ENCODE measurements around the gene SYCP1. TPM values are rescaled to one million over a fixed set of nuclear protein-coding genes. Genes with fewer than 3 reads are reported as not detected.

SYCP1 gene
- total and polyA plus RNA-seq, 2 donors (not counting 1 experiment from before 2014, with no cell fraction given): not detected

DNA sequence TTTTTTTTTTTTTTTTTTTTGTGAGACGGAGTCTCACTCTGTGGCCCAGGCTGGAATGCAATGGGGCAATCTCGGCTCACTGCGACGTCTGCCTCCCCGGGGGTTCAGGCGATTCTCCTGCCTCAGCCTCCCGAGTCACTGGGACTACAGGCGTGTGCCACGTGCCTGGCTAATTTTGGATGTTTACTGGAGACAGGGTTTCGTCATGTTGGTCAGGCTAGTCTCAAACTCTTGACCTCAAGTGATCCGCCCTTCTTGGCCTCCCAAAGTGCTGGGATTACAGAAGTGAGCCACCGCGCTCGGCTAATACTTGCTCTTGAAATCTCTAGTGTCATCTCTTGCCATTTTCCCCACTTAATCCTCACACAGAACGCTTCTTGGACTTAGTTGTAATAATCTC, 1.1 kb upstream of the SYCP1 start:
- Histone ChIP-seq H3K9me3 (ENCODE audit: control extremely low read depth in 1 of 3, control insufficient read depth in 2 of 3, insufficient read depth in 1 of 3, low read length in 2 of 3) (peaks cover 0 to 9% (median 0%) of the 10 kb centered on the region in 3 donors), H3K79me2 (ENCODE audit: control insufficient read depth, insufficient read depth, low read length) (no peaks in the 10 kb centered on the region), H2AFZ (ENCODE audit: insufficient read depth, low read depth, low read length, poor library complexity, severe bottlenecking) (no peak overlapping the region), H3K36me3 (replicated peaks in 1 of 2; ENCODE audit: control extremely low read depth in 1 of 2, control insufficient read depth in 1 of 2, extremely low read depth in 1 of 2, insufficient read depth in 2 of 2, low read length in 1 of 2) (no peaks in the 10 kb centered on the region), H4K20me1 (ENCODE audit: control insufficient read depth, insufficient read depth, low read length, poor library complexity, severe bottlenecking) (no peaks in the 10 kb centered on the region), H3K27ac (ENCODE audit: low read length in 2 of 2) (no peak overlapping the region), H3K27me3 (replicated peaks in 1 of 4; ENCODE audit: control extremely low read depth in 1 of 4, control insufficient read depth in 3 of 4, insufficient read depth in 4 of 4, low read length in 3 of 4) (peaks cover 0 to 20% (median 10%) of the 10 kb centered on the region in 4 experiments), H3K9ac (ENCODE audit: low read length) (no peak overlapping the region), H3K4me2 (replicated peaks; ENCODE audit: low read depth, low read length, poor library complexity, severe bottlenecking) (no peak overlapping the region), H3K4me1 (ENCODE audit: control insufficient read depth in 2 of 2, insufficient read depth in 2 of 2, low read length in 2 of 2) (peaks cover 0 to 3% of the 10 kb centered on the region in 2 donors), H3K4me3 (ENCODE audit: control extremely low read depth in 1 of 5, extremely low read depth in 1 of 5, insufficient read depth in 1 of 5, low read depth in 2 of 5, low read length in 4 of 5) (no peak overlapping the region)
- H3K27me3 Mint-ChIP-seq: peaks cover 27% of the 10 kb centered on the region
- WGBS (ENCODE audit: insufficient coverage): 96% methylated on average over 14 of the region's 15 CpGs
- no peaks in the 10 kb centered on the region for H3K9me3 Mint-ChIP-seq (ENCODE audit: insufficient read depth)
- POLR2A ChIA-PET: no interaction called here
- intact Hi-C loops (cut with micrococcal nuclease): no loop called here
- DNase-seq: no peak
- CTCF ChIA-PET: no interaction called here
- H3K4me1 Mint-ChIP-seq: peaks cover 5% of the 10 kb centered on the region
- no peak overlapping the region for H3K27ac Mint-ChIP-seq
- TF ChIP-seq, protein P1, sequence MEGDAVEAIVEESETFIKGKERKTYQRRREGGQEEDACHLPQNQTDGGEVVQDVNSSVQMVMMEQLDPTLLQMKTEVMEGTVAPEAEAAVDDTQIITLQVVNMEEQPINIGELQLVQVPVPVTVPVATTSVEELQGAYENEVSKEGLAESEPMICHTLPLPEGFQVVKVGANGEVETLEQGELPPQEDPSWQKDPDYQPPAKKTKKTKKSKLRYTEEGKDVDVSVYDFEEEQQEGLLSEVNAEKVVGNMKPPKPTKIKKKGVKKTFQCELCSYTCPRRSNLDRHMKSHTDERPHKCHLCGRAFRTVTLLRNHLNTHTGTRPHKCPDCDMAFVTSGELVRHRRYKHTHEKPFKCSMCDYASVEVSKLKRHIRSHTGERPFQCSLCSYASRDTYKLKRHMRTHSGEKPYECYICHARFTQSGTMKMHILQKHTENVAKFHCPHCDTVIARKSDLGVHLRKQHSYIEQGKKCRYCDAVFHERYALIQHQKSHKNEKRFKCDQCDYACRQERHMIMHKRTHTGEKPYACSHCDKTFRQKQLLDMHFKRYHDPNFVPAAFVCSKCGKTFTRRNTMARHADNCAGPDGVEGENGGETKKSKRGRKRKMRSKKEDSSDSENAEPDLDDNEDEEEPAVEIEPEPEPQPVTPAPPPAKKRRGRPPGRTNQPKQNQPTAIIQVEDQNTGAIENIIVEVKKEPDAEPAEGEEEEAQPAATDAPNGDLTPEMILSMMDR (IDR thresholded peaks at IDR 0.05): no peak
- TF ChIP-seq EZH2 (IDR thresholded peaks at IDR 0.05; ENCODE audit: borderline replicate concordance, insufficient read depth, low read depth, low read length, poor library complexity, severe bottlenecking): no peak
- no peak for ATAC-seq (ENCODE audit: low read depth)
- no peak overlapping the region for H3K4me3 Mint-ChIP-seq

DNA sequence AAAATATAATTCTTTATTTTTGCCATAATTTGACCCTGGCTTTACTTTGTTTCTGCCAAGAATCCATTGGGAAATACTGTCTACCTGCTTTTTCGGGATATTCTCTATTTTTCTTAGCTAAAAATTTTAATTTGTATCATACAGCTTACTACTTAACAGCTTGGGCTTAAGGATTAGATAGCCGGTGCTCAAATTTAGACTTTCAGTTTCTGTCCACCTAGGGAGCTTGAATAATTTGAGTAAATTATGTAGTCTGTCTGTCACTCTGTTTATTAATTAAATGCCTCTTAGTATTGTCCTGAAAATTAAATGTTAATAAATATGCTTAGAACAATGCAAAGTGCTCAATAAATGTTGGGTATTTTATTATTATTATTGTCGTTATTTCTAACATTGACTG, 6.7 kb downstream of the SYCP1 start:
- ChIA-PET CTCF (no interaction called here), POLR2A (no interaction called here)
- intact Hi-C loops (cut with micrococcal nuclease): no loop called here
- no peaks in the 10 kb centered on the region for H3K36me3 ChIP-seq (replicated peaks in 1 of 2; ENCODE audit: control extremely low read depth in 1 of 2, control insufficient read depth in 1 of 2, extremely low read depth in 1 of 2, insufficient read depth in 2 of 2, low read length in 1 of 2)
- H3K9ac ChIP-seq (ENCODE audit: low read length): no peak overlapping the region
- peaks cover 0 to 4% (median 0%) of the 10 kb centered on the region in 4 experiments for H3K27me3 ChIP-seq (replicated peaks in 1 of 4; ENCODE audit: control extremely low read depth in 1 of 4, control insufficient read depth in 3 of 4, insufficient read depth in 4 of 4, low read length in 3 of 4)
- H3K4me2 ChIP-seq (replicated peaks; ENCODE audit: low read depth, low read length, poor library complexity, severe bottlenecking): no peak overlapping the region
- no peak overlapping the region for H3K4me3 ChIP-seq (ENCODE audit: control extremely low read depth in 1 of 5, extremely low read depth in 1 of 5, insufficient read depth in 1 of 5, low read depth in 2 of 5, low read length in 4 of 5)
- ATAC-seq (ENCODE audit: low read depth) (no peak), DNase-seq (no peak)
- H2AFZ ChIP-seq (ENCODE audit: insufficient read depth, low read depth, low read length, poor library complexity, severe bottlenecking): no peak overlapping the region
- H3K9me3 Mint-ChIP-seq (ENCODE audit: insufficient read depth): no peaks in the 10 kb centered on the region
- no peaks in the 10 kb centered on the region for H4K20me1 ChIP-seq (ENCODE audit: control insufficient read depth, insufficient read depth, low read length, poor library complexity, severe bottlenecking)
- no CpG with 5 or more reads among the region's 3 CpGs for WGBS (ENCODE audit: insufficient coverage)
- H3K4me3 Mint-ChIP-seq: no peak overlapping the region
- H3K27ac Mint-ChIP-seq: no peak overlapping the region
- H3K4me1 ChIP-seq (ENCODE audit: control insufficient read depth in 2 of 2, insufficient read depth in 2 of 2, low read length in 2 of 2): no peaks in the 10 kb centered on the region
- H3K27me3 Mint-ChIP-seq: peaks cover 18% of the 10 kb centered on the region
- no peaks in the 10 kb centered on the region for H3K4me1 Mint-ChIP-seq
- no peak for TF ChIP-seq EZH2 (IDR thresholded peaks at IDR 0.05; ENCODE audit: borderline replicate concordance, insufficient read depth, low read depth, low read length, poor library complexity, severe bottlenecking)
- H3K9me3 ChIP-seq (ENCODE audit: control extremely low read depth in 1 of 3, control insufficient read depth in 2 of 3, insufficient read depth in 1 of 3, low read length in 2 of 3): no peaks in the 10 kb centered on the region
- no peak overlapping the region for H3K27ac ChIP-seq (ENCODE audit: low read length in 2 of 2)
- H3K79me2 ChIP-seq (ENCODE audit: control insufficient read depth, insufficient read depth, low read length): no peaks in the 10 kb centered on the region

All from B cell (primary cell).